ENCODE data around the gene PTPRM. TPM values are rescaled to one million over a fixed set of nuclear protein-coding genes. Genes with fewer than 3 reads are reported as not detected.

The PTPRM gene
- polyA plus RNA-seq, 2 of the 4 experiments (the other 2 are of a cell fraction), result 44.5 to 199 TPM

- ATAC-seq (no peak), FAIRE-seq (no peak), DNase-seq (ENCODE audit: low read depth in 1 of 2, low spot score in 1 of 2) (no peak)
- Histone ChIP-seq H3K9me3 (no peaks in the 10 kb centered on the region), H3K4me3 (no peak overlapping the region), H3K4me2 (no peak overlapping the region), H3K27ac (no peak overlapping the region), H3K4me1 (no peaks in the 10 kb centered on the region)
- ChIA-PET POLR2A (no interaction called here), CTCF (no interaction called here)
- 80% methylated on average over 1 of the region's 9 CpGs for WGBS (ENCODE audit: missing lambda C conversion rate)
- TF ChIP-seq ZFP36 (IDR thresholded peaks at IDR 0.05; ENCODE audit: borderline replicate concordance, partially characterized antibody) (no peak), NPAS2 (CRISPR knock-in tag; IDR thresholded peaks at IDR 0.05; ENCODE audit: borderline replicate concordance) (no peak), RFX5 (IDR thresholded peaks at IDR 0.05) (no peak), HOXB13 (CRISPR knock-in tag; IDR thresholded peaks at IDR 0.05; ENCODE audit: low read depth) (no peak), NR3C1 (IDR thresholded peaks at IDR 0.05) (no peak), HOXA7 (CRISPR knock-in tag; IDR thresholded peaks at IDR 0.05) (no peak), CBX8 (IDR thresholded peaks at IDR 0.05) (no peak), JUN (IDR thresholded peaks at IDR 0.05) (no peak)
Observed at GRCh38 chr18:8260827-8261226, 693.7 kb downstream of the PTPRM start.

- no peak for FAIRE-seq
- no peak for ATAC-seq
- H3K4me3 ChIP-seq, result no peak overlapping the region
- H3K9me3 ChIP-seq, result no peaks in the 10 kb centered on the region
- DNase-seq (ENCODE audit: low read depth in 1 of 2, low spot score in 1 of 2), result no peak
- ChIA-PET CTCF (interaction anchor here (0.6 kb wide), 1 partner anchor 23 kb away, joined by 3 read pairs; no protein-coding TSS in a partner anchor), POLR2A (no interaction called here)
- no peak overlapping the region for H3K27ac ChIP-seq
- no peaks in the 10 kb centered on the region for H3K4me1 ChIP-seq
- TF ChIP-seq PBX3 (IDR thresholded peaks at IDR 0.05), result no peak
- TF ChIP-seq FOSB (CRISPR knock-in tag; IDR thresholded peaks at IDR 0.05), result no peak
- TF ChIP-seq SMC3 (IDR thresholded peaks at IDR 0.05), result no peak
- no peak for TF ChIP-seq RCOR1 (IDR thresholded peaks at IDR 0.05; ENCODE audit: low read depth, low read length)
- no peak for TF ChIP-seq CBX8 (IDR thresholded peaks at IDR 0.05)
- no peak for TF ChIP-seq MAX (IDR thresholded peaks at IDR 0.05)
- TF ChIP-seq HDAC2 (IDR thresholded peaks at IDR 0.05), result no peak
- no peak for TF ChIP-seq EHMT2 (IDR thresholded peaks at IDR 0.05; ENCODE audit: low read depth)
- TF ChIP-seq NPAS2 (CRISPR knock-in tag; IDR thresholded peaks at IDR 0.05; ENCODE audit: borderline replicate concordance), result no peak
- no peak for TF ChIP-seq HMGXB4 (CRISPR knock-in tag; IDR thresholded peaks at IDR 0.05; ENCODE audit: borderline replicate concordance)
- no peak overlapping the region for H3K4me2 ChIP-seq
- 81% methylated on average over 7 of the region's 7 CpGs for WGBS (ENCODE audit: missing lambda C conversion rate)
Observed at GRCh38 chr18:8261651-8262091, 694.6 kb downstream of the PTPRM start.

GRCh38 chr18:8262221-8262620, 695.1 kb downstream of the PTPRM start:
- ChIA-PET POLR2A (no interaction called here), CTCF (no interaction called here)
- no peaks in the 10 kb centered on the region for H3K9me3 ChIP-seq
- DNase-seq (ENCODE audit: low read depth in 1 of 2, low spot score in 1 of 2) (no peak), ATAC-seq (no peak), FAIRE-seq (no peak)
- TF ChIP-seq SREBF2 (IDR thresholded peaks at IDR 0.05) (no peak), HEYL (CRISPR knock-in tag; IDR thresholded peaks at IDR 0.05) (no peak), ATOH8 (CRISPR knock-in tag; IDR thresholded peaks at IDR 0.05; ENCODE audit: low read depth) (no peak), NR3C1 (IDR thresholded peaks at IDR 0.05) (no peak), HDAC2 (IDR thresholded peaks at IDR 0.05) (no peak), BHLHE40 (IDR thresholded peaks at IDR 0.05; ENCODE audit: low read depth, low read length) (no peak), MYC (IDR thresholded peaks at IDR 0.05; ENCODE audit: borderline replicate concordance, low read length) (no peak), CBX2 (IDR thresholded peaks at IDR 0.05; ENCODE audit: borderline replicate concordance, low read depth) (no peak), MAZ (IDR thresholded peaks at IDR 0.05; ENCODE audit: borderline replicate concordance, low read depth, low read length) (no peak), MAFK (IDR thresholded peaks at IDR 0.05; ENCODE audit: partially characterized antibody) (no peak)
- no peak overlapping the region for H3K4me2 ChIP-seq
- no peak overlapping the region for H3K27ac ChIP-seq
- WGBS (ENCODE audit: missing lambda C conversion rate), result 87% methylated on average over 6 of the region's 6 CpGs
- no peak overlapping the region for H3K4me3 ChIP-seq
- H3K4me1 ChIP-seq, result no peaks in the 10 kb centered on the region
